ENCODE results near the gene SLC2A13. TPM values are rescaled to one million over a fixed set of nuclear protein-coding genes. Genes with fewer than 3 reads are reported as not detected.

SLC2A13 gene
- total and polyA plus RNA-seq, 4 donors, result 3.2 to 21.4 (median 7.4) TPM

DNA sequence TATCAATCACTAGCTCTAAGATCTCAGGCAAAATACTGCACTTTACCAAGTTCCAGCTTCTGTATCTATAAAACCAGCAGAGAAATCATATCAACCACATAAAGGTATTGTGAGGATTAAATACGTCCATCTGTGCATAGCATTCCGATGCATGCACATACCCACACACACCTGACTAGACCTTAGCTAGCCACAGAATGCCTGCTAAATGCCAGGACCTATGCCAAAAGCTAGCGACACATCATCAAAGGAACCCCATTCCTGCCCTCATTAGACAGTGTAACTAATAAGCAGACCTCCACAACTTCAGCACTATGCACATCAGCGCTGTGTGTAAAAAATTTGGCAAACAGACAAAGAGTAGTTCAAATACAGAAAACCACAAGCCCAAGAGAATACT lies 185.2 kb downstream of the SLC2A13 start:
- TF ChIP-seq, protein P1, sequence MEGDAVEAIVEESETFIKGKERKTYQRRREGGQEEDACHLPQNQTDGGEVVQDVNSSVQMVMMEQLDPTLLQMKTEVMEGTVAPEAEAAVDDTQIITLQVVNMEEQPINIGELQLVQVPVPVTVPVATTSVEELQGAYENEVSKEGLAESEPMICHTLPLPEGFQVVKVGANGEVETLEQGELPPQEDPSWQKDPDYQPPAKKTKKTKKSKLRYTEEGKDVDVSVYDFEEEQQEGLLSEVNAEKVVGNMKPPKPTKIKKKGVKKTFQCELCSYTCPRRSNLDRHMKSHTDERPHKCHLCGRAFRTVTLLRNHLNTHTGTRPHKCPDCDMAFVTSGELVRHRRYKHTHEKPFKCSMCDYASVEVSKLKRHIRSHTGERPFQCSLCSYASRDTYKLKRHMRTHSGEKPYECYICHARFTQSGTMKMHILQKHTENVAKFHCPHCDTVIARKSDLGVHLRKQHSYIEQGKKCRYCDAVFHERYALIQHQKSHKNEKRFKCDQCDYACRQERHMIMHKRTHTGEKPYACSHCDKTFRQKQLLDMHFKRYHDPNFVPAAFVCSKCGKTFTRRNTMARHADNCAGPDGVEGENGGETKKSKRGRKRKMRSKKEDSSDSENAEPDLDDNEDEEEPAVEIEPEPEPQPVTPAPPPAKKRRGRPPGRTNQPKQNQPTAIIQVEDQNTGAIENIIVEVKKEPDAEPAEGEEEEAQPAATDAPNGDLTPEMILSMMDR (IDR thresholded peaks at IDR 0.05; ENCODE audit: control extremely low read depth, extremely low read depth), result no peak
- DNase-seq (no peak), ATAC-seq (ENCODE audit: insufficient read depth, low FRiP score) (no peak)
- WGBS, 2 donors, result 94 to 95% methylated on average over 4 of the region's 4 CpGs
- no peaks in the 10 kb centered on the region for H3K4me1 ChIP-seq (ENCODE audit: control insufficient read depth in 5 of 5, insufficient read depth in 5 of 5, low read length in 5 of 5)
- no peak overlapping the region for H3K4me3 ChIP-seq
- H3K36me3 ChIP-seq (ENCODE audit: control insufficient read depth in 4 of 4, insufficient read depth in 4 of 4, low read length in 4 of 4), result no peaks in the 10 kb centered on the region
- no peaks in the 10 kb centered on the region for H3K27me3 ChIP-seq (ENCODE audit: control insufficient read depth in 3 of 3, insufficient read depth in 3 of 3, low read length in 2 of 3)
- H3K27ac ChIP-seq (ENCODE audit: low read depth in 1 of 2, low read length in 1 of 2), result no peak overlapping the region
- no peak overlapping the region for H3K9ac ChIP-seq (ENCODE audit: insufficient read depth in 1 of 2, low read length in 2 of 2)
- H3K9me3 ChIP-seq (ENCODE audit: control insufficient read depth in 4 of 4, insufficient read depth in 3 of 4, low read length in 3 of 4), result no peaks in the 10 kb centered on the region

DNA sequence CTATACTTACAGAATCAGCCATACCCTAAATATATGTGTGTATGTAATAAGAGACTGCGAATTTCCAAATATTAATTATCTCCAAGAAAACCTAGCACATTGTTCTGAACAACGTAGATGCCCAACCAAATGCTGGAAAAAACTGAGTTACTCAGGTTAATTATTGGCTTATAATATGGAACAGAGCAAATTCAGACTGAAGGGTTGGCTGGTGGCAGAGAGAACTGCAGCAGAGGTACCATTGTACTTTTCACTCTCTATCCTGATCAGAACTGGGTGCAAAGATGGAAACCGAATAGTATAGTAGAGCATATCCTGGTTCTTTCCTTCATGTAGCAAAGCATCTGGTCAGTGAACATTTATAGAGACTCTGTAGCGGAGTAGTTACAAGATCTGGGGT lies 185.7 kb downstream of the SLC2A13 start:
- Histone ChIP-seq H3K27me3 (ENCODE audit: control insufficient read depth in 3 of 3, insufficient read depth in 3 of 3, low read length in 2 of 3) (no peaks in the 10 kb centered on the region), H3K9ac (ENCODE audit: insufficient read depth in 1 of 2, low read length in 2 of 2) (no peak overlapping the region), H3K4me3 (no peak overlapping the region), H3K27ac (ENCODE audit: low read depth in 1 of 2, low read length in 1 of 2) (no peak overlapping the region), H3K36me3 (ENCODE audit: control insufficient read depth in 4 of 4, insufficient read depth in 4 of 4, low read length in 4 of 4) (no peaks in the 10 kb centered on the region), H3K9me3 (ENCODE audit: control insufficient read depth in 4 of 4, insufficient read depth in 3 of 4, low read length in 3 of 4) (no peaks in the 10 kb centered on the region), H3K4me1 (ENCODE audit: control insufficient read depth in 5 of 5, insufficient read depth in 5 of 5, low read length in 5 of 5) (no peaks in the 10 kb centered on the region)
- TF ChIP-seq, protein P1 (IDR thresholded peaks at IDR 0.05; ENCODE audit: control extremely low read depth, extremely low read depth), result no peak
- DNase-seq (no peak), ATAC-seq (ENCODE audit: insufficient read depth, low FRiP score) (no peak)
- WGBS, 2 donors, result 91 to 98% methylated on average over 4 of the region's 4 CpGs

- no peak for DNase-seq
- peak; percentile 66 for ATAC-seq (ENCODE audit: insufficient read depth, low FRiP score)
- TF ChIP-seq, protein P1 (IDR thresholded peaks at IDR 0.05; ENCODE audit: control extremely low read depth, extremely low read depth), result no peak
- Histone ChIP-seq H3K27me3 (ENCODE audit: control insufficient read depth in 3 of 3, insufficient read depth in 3 of 3, low read length in 2 of 3) (no peaks in the 10 kb centered on the region), H3K27ac (ENCODE audit: low read depth in 1 of 2, low read length in 1 of 2) (no peak overlapping the region), H3K9ac (ENCODE audit: insufficient read depth in 1 of 2, low read length in 2 of 2) (no peak overlapping the region), H3K36me3 (ENCODE audit: control insufficient read depth in 4 of 4, insufficient read depth in 4 of 4, low read length in 4 of 4) (no peaks in the 10 kb centered on the region), H3K4me1 (ENCODE audit: control insufficient read depth in 5 of 5, insufficient read depth in 5 of 5, low read length in 5 of 5) (no peaks in the 10 kb centered on the region), H3K4me3 (no peak overlapping the region), H3K9me3 (ENCODE audit: control insufficient read depth in 4 of 4, insufficient read depth in 3 of 4, low read length in 3 of 4) (no peaks in the 10 kb centered on the region)
- WGBS, 2 donors, result 81 to 91% methylated on average over 1 of the region's 1 CpG
Measured at GRCh38 chr12:39919790-39920189, 186.1 kb downstream of the SLC2A13 start.

DNA sequence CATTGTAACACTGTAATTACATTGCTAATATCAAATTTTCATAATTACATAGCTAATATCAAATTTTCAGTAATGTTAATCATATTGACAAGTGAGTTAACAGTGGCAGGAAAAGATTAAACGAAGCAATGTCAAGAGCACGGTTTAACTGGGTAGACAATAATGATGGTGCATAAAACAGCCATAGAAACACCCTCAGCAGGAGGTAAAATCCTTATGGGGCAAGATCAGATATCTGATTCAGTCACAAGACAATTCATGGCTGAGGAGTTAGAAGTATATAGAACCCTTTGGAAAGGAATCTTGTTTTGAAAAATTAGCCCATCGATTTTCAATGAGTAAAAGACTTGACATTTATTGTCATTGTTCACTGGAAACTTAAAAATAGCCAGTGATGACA lies 190.6 kb downstream of the SLC2A13 start:
- no peaks in the 10 kb centered on the region for H3K9me3 ChIP-seq (ENCODE audit: control insufficient read depth in 4 of 4, insufficient read depth in 3 of 4, low read length in 3 of 4)
- TF ChIP-seq, protein P1 (IDR thresholded peaks at IDR 0.05; ENCODE audit: control extremely low read depth, extremely low read depth), result no peak

More for the DNA sequence above, 190.6 kb downstream of the SLC2A13 start:
- no peak overlapping the region for H3K4me3 ChIP-seq
- H3K9ac ChIP-seq (ENCODE audit: insufficient read depth in 1 of 2, low read length in 2 of 2), result no peak overlapping the region
- H3K27me3 ChIP-seq (ENCODE audit: control insufficient read depth in 3 of 3, insufficient read depth in 3 of 3, low read length in 2 of 3), result no peaks in the 10 kb centered on the region
- 83 to 88% methylated on average over 3 of the region's 3 CpGs for WGBS, 2 donors
- no peak overlapping the region for H3K27ac ChIP-seq (ENCODE audit: low read depth in 1 of 2, low read length in 1 of 2)
- ATAC-seq (ENCODE audit: insufficient read depth, low FRiP score) (no peak), DNase-seq (no peak)
- no peaks in the 10 kb centered on the region for H3K36me3 ChIP-seq (ENCODE audit: control insufficient read depth in 4 of 4, insufficient read depth in 4 of 4, low read length in 4 of 4)
- H3K4me1 ChIP-seq (ENCODE audit: control insufficient read depth in 5 of 5, insufficient read depth in 5 of 5, low read length in 5 of 5), result no peaks in the 10 kb centered on the region

All from lung (tissue), 12 donors.